HAP-1 (cell line): ENCODE measurements around the gene PTPRN2.
"Not testable (repeated sequence)": the region's sequence is repeated elsewhere in the genome, so short reads cannot be mapped to it uniquely, and the experiment has no call there.

Experiments
- DNase-seq, 2 experiments: peaks; one replicate each; pipeline ENCODE4 v3.0.0-alpha.2; 2016 to 2020; ENCODE audit warnings: low spot score in 2 of 2
- H3K27me3 ChIP-seq: fragments of 250-450 bp; sonication (Bioruptor Pico); 2 replicates; pipeline ENCODE4 v1.5.1; 2020; ENCODE audit warnings: low read depth, mild to moderate bottlenecking, moderate library complexity
- H3K36me3 ChIP-seq: fragments of 250-450 bp; sonication (Bioruptor Pico); replicated peaks from 2 replicates; pipeline ENCODE4 v1.5.1; 2020; ENCODE audit warnings: mild to moderate bottlenecking
- H3K4me1 ChIP-seq: fragments of 250-450 bp; sonication (Bioruptor Pico); 2 replicates; pipeline ENCODE4 v1.5.1; 2020; ENCODE audit warnings: mild to moderate bottlenecking
- H3K4me3 ChIP-seq: fragments of 250-450 bp; sonication (Bioruptor Pico); 2 replicates; pipeline ENCODE4 v1.5.1; 2020; ENCODE audit warnings: mild to moderate bottlenecking, moderate library complexity
- H3K9me3 ChIP-seq: fragments of 250-450 bp; sonication (Bioruptor Pico); 2 replicates; pipeline ENCODE4 v1.5.1; 2020; ENCODE audit warnings: mild to moderate bottlenecking, moderate library complexity
- in situ Hi-C: fragments of 300-500 bp; cut with MboI; formaldehyde crosslinking; loops from 3 replicates; pipeline ENCODE4 v1.14.3; 2020; ENCODE audit warnings: low sequenced_read_pairs, inconsistent platforms, mixed read lengths

Gene PTPRN2

GRCh38 chr7:158348446-158348845 is 239.2 kb downstream of the PTPRN2 start:
- no peaks in the 10 kb centered on the region for H3K27me3 ChIP-seq
- H3K9me3 ChIP-seq = no peaks in the 10 kb centered on the region
- H3K4me1 ChIP-seq = no peaks in the 10 kb centered on the region
- in situ Hi-C loops = no loop called here
- no peak for DNase-seq
- no peak overlapping the region for H3K4me3 ChIP-seq
- no peaks in the 10 kb centered on the region for H3K36me3 ChIP-seq

DNA sequence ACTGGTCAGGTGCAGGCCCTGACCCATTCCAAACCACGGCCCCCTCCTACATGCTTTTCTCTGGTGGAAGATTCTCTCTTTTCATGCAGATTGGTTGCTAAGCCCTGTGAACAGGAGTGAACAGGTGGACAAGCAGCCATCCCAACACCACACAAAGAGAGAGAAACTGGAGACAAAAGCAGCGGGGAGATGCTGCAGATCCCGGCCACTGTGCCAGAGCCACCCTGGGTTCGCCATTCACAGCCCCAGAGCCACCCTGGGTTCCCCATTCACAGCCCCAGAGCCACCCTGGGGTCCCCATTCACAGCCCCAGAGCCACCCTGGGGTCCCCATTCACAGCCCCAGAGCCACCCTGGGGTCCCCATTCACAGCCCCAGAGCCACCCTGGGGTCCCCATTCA is 239.6 kb downstream of the PTPRN2 start:
- H3K27me3 ChIP-seq, H3K4me1 ChIP-seq, H3K9me3 ChIP-seq, in situ Hi-C loops, H3K4me3 ChIP-seq, DNase-seq, H3K36me3 ChIP-seq: not testable (repeated sequence)

DNA sequence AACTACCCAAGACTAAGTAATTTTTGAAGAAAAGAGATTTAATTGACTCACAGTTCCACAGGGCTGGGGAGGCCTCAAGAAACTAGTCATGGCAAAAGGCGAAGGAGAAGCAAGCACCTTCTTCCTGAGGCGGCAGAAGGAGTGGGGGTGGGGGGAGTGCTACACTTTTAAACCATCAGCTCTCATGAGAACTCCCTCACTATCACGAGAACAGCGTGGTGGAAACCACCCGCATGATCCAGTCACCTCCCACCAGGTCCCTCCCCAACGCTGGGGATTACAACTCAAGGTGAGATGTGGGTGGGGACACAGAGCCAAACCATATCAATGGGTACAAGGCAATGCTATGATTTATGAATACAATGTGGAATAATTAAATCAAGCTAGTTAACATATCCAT is 241.9 kb downstream of the PTPRN2 start:
- in situ Hi-C loops = no loop called here
- DNase-seq = no peak
- no peaks in the 10 kb centered on the region for H3K9me3 ChIP-seq

GRCh38 chr7:158344706-158345300 is 242.8 kb downstream of the PTPRN2 start:
- Histone ChIP-seq H3K9me3 (no peaks in the 10 kb centered on the region), H3K4me1 (no peaks in the 10 kb centered on the region), H3K27me3 (no peaks in the 10 kb centered on the region), H3K4me3 (no peak overlapping the region), H3K36me3 (no peaks in the 10 kb centered on the region)
- in situ Hi-C loops = no loop called here
- no peak for DNase-seq

More for the DNA sequence above, 241.9 kb downstream of the PTPRN2 start:
- H3K27me3 ChIP-seq = no peaks in the 10 kb centered on the region
- no peaks in the 10 kb centered on the region for H3K4me1 ChIP-seq
- no peaks in the 10 kb centered on the region for H3K36me3 ChIP-seq
- H3K4me3 ChIP-seq = no peak overlapping the region

GRCh38 chr7:158343936-158344455 is 243.6 kb downstream of the PTPRN2 start:
- Histone ChIP-seq H3K4me3 (no peak overlapping the region), H3K4me1 (no peaks in the 10 kb centered on the region), H3K36me3 (no peaks in the 10 kb centered on the region), H3K27me3 (no peaks in the 10 kb centered on the region), H3K9me3 (no peaks in the 10 kb centered on the region)
- in situ Hi-C loops = no loop called here
- DNase-seq = no peak

DNA sequence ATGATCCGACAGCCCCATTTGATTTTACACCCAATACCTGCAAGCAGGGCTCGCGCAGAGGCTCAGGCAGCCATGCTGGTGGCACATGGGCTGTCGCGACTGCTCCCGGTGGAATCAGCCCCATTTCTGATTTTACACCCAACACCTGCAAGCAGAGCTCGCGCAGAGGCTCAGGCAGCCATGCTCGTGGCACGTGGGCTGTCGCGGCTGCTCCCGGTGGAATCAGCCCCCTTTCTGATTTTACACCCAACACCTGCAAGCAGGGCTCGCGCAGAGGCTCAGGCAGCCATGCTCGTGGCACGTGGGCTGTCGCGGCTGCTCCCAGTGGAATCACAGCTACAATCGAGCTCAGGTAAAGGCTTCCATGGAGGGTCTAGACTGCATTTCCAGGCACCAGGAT is 244.1 kb downstream of the PTPRN2 start:
- H3K9me3 ChIP-seq = no peaks in the 10 kb centered on the region
- no peak for DNase-seq
- no peaks in the 10 kb centered on the region for H3K36me3 ChIP-seq
- no peak overlapping the region for H3K4me3 ChIP-seq
- in situ Hi-C loops = no loop called here
- no peaks in the 10 kb centered on the region for H3K4me1 ChIP-seq
- H3K27me3 ChIP-seq = no peaks in the 10 kb centered on the region

- H3K36me3 ChIP-seq, H3K9me3 ChIP-seq, H3K4me1 ChIP-seq, H3K4me3 ChIP-seq, in situ Hi-C loops, H3K27me3 ChIP-seq, DNase-seq: not testable (repeated sequence)
Observed at GRCh38 chr7:158341097-158341496, 246.5 kb downstream of the PTPRN2 start.

- H3K9me3 ChIP-seq, H3K27me3 ChIP-seq, H3K36me3 ChIP-seq, H3K4me1 ChIP-seq, DNase-seq, H3K4me3 ChIP-seq, in situ Hi-C loops: not testable (repeated sequence)
Observed at GRCh38 chr7:158336952-158337351, 250.7 kb downstream of the PTPRN2 start.

DNA sequence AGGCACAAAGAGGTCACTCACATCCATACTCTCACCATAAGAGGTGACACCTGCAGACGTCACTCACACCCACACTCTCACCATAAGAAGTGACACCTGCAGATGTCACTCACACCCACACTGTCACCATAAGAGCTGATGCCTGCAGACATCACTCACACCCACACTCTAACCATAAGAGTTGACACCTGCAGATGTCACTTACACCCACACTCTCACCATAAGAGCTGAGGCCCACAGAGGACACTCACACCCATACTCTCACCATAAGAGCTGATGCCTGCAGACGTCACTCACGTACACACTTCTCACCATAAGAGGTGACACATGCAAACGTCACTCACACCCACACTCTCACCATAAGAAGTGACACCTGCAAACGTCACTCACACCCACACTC is 255.1 kb downstream of the PTPRN2 start:
- H3K27me3 ChIP-seq, DNase-seq, H3K36me3 ChIP-seq, H3K4me3 ChIP-seq, in situ Hi-C loops, H3K9me3 ChIP-seq, H3K4me1 ChIP-seq: not testable (repeated sequence)

DNA sequence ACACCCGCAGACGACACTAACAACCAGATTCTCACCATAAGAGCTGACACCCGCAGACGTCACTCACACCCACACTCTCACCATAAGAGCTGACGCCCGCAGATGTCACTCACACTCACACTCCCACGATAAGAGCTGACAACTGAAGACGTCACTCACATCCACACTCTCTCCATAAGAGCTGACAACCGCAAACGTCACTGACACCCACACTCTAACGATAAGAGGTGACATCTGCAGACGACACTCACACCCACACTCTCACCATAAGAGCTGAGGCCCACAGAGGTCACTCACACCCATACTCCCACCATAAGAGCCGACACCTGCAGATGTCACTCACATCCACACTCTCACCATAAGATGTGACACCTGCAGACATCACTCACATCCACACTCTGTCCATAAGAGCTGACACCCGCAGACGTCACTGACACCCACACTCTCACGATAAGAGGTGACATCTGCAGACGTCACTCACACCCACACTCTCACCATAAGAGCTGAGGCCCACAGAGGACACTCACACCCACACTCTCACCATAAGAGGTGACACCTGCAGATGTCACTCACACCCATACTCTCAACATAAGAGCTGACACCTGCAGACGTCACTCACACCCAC is 255.7 kb downstream of the PTPRN2 start:
- H3K36me3 ChIP-seq, H3K4me3 ChIP-seq, H3K9me3 ChIP-seq, DNase-seq, H3K27me3 ChIP-seq, H3K4me1 ChIP-seq, in situ Hi-C loops: not testable (repeated sequence)

- in situ Hi-C loops = no loop called here
- no peaks in the 10 kb centered on the region for H3K36me3 ChIP-seq
- H3K4me3 ChIP-seq = no peak overlapping the region
- H3K9me3 ChIP-seq = no peaks in the 10 kb centered on the region
- H3K27me3 ChIP-seq = no peaks in the 10 kb centered on the region
- DNase-seq = no peak
- no peaks in the 10 kb centered on the region for H3K4me1 ChIP-seq
Observed at GRCh38 chr7:158329686-158330085, 257.9 kb downstream of the PTPRN2 start.

DNA sequence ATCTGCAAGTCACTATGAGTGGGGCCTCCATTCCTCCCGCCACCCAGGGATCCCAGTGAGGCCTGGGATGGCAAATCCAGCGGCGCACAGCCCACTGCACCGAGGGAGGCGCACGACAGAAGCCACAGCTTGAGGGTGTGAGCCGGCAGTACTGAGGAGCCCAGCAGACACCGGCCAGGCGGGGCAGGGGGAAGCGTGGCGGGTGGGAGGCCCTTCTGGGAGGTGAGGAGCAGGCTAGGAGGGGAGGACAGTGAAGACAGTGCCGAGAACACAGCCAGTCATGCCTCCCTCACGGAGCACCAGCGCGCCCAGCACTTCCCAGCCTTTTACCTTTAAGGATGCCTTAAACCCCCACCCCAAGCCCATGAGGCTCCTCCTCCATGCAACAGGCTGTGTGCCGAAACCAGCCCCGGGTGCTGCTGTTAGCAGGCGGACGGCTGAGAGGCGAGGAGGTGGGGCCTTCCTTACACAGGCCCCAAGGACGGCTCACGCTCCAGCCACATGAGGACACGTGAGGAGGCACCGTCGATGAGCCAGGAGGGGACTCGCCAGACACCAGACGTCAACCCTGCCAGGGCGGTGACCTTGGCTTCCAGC is 258.5 kb downstream of the PTPRN2 start:
- Histone ChIP-seq H3K4me3 (no peak overlapping the region), H3K9me3 (no peaks in the 10 kb centered on the region), H3K36me3 (no peaks in the 10 kb centered on the region), H3K27me3 (no peaks in the 10 kb centered on the region), H3K4me1 (no peaks in the 10 kb centered on the region)
- in situ Hi-C loops = no loop called here
- DNase-seq = no peak

DNA sequence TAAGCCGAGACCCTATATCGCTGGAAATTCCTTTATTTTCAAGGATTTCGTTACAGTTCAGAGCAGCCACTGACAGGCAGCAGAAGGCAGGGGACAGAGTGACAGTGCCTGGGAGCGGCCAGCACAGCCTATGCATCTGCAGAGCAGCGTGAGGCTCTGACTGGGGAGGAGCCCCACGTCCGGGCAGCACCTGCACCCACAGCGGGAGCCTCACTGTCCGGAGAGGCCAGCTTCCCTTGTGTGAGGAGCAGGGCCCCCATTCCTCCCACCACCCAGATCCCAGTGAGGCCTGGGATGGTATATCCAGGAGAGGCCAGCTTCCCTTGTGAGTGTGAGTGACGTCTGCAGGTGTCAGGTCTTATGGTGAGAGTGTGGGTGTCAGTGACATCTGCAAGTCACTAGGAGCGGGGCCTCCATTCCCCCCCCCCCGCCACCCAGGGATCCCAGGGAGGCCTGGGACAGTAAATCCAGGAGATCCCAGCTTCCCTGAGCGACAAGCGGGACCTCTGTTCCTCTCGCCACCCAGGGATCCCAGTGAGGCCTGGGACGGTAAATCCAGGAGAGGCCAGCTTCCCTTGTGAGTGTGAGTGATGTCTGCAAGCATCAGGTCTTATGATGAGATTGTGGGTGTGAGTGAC is 259.1 kb downstream of the PTPRN2 start:
- DNase-seq = no peak
- no peaks in the 10 kb centered on the region for H3K9me3 ChIP-seq
- in situ Hi-C loops = no loop called here
- H3K4me1 ChIP-seq = no peaks in the 10 kb centered on the region
- H3K4me3 ChIP-seq = no peak overlapping the region
- H3K36me3 ChIP-seq = no peaks in the 10 kb centered on the region
- H3K27me3 ChIP-seq = no peaks in the 10 kb centered on the region

DNA sequence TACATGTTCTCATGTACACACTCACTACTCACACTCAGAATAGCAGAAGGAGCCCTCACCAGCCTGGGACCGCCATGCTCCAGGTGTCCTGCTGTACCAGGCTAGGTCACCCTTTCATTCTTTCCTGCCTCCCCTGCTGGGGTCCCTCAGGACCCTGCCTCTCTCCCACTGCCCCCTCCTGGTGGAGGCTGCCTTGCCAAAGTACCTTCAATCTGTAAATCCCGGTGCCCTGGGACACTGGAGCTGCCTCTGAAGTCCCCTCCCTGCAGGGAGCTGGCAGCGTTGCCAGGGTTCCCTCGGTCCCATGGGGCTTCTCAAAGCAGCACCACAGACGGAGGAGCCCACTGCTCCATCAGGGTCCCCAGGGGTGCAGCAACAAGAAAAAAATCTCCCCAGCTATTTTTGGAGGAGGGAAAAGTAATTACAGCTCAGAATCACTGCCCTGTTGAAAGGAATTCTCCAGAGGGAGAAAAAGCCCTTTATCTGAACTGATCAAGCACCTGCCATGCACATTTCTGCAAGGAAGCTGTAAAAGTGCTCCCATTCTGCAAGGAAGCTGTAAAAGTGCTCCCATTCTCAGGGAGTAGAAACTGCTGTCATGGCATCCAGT is 259.9 kb downstream of the PTPRN2 start:
- Histone ChIP-seq H3K27me3 (no peaks in the 10 kb centered on the region), H3K36me3 (no peaks in the 10 kb centered on the region), H3K9me3 (no peaks in the 10 kb centered on the region), H3K4me1 (no peaks in the 10 kb centered on the region), H3K4me3 (no peak overlapping the region)
- no peak for DNase-seq
- in situ Hi-C loops = no loop called here
